Endometrial microvascular endothelial cells (primary cell): ENCODE results near the gene ERRFI1. TPM values are rescaled to one million over a fixed set of nuclear protein-coding genes. Genes with fewer than 3 reads are reported as not detected.

Source experiments
- in situ Hi-C: cut with HindIII; loops from 2 replicates; pipeline ENCODE4 v1.10.0; 2017; ENCODE audit warnings: low sequenced_read_pairs, low pct_unique_long_range_greater_than_20kb; ENCODE audit errors: inconsistent ontology term
- total RNA-seq: library from RNA; depleted of rRNA; stranded (reverse); fragments of >200 nt; gene quantifications from one replicate; pipeline ENCODE4 v1.2.3, GENCODE V29; 2015; ENCODE audit errors: inconsistent ontology term

ERRFI1 gene
- total RNA-seq, 1 donor from 2014 or later, result 18.5 TPM

GRCh38 chr1:7962636-7963377 lies 63.3 kb downstream of the ERRFI1 start:
- in situ Hi-C loops, result no loop called here

- in situ Hi-C loops, result no loop called here
Measured at GRCh38 chr1:7962014-7962335, 64.1 kb downstream of the ERRFI1 start.

Other genes starting within 250 kb of the ERRFI1 start
- 1.2 TPM for gene PER3, start 242.0 kb downstream of the ERRFI1 start, total RNA-seq
- not detected for gene UTS2, start 173.2 kb downstream of the ERRFI1 start, total RNA-seq
- not detected for gene TNFRSF9, start 85.5 kb downstream of the ERRFI1 start, total RNA-seq
- 247 TPM for gene PARK7, start 64.6 kb downstream of the ERRFI1 start, total RNA-seq